HepG2 (cell line): Measurements from ENCODE around the gene PLPPR2. TPM values are rescaled to one million over a fixed set of nuclear protein-coding genes. Genes with fewer than 3 reads are reported as not detected.

Source experiments
- AGO2 ChIP-seq: fragments of 200-400 bp; formaldehyde crosslinking; optimal IDR thresholded peaks from 2 replicates; pipeline ENCODE3; 2017; ENCODE audit warnings: mild to moderate bottlenecking, low read depth, low read length, moderate library complexity
- EEA1 ChIP-seq: sonication (generic); formaldehyde crosslinking; IDR thresholded peaks from 2 replicates; pipeline ENCODE4 v1.5.1; 2020; ENCODE audit warnings: mild to moderate bottlenecking, missing genetic modification reagents, borderline replicate concordance
- EED ChIP-seq: sonication (generic); formaldehyde crosslinking; IDR thresholded peaks from 2 replicates; pipeline ENCODE4 v1.5.0; 2020; ENCODE audit warnings: mild to moderate bottlenecking, missing genetic modification reagents
- EHMT2 ChIP-seq: fragments of 200-600 bp; sonication (generic); IDR thresholded peaks from 2 replicates; pipeline ENCODE4 v1.7.0; 2017; ENCODE audit warnings: antibody characterized with exemption, low read depth, low read length, borderline replicate concordance
- HNRNPL ChIP-seq: fragments of 200-400 bp; formaldehyde crosslinking; IDR thresholded peaks from 2 replicates; pipeline ENCODE4 v1.6.1; 2017; ENCODE audit warnings: mild to moderate bottlenecking, low read depth, low read length
- RCOR2 ChIP-seq: IDR thresholded peaks from 2 replicates; pipeline ENCODE4 v1.6.1; 2016; ENCODE audit warnings: missing biosample characterization, missing genetic modification reagents
- SSRP1 ChIP-seq: IDR thresholded peaks from 2 replicates; pipeline ENCODE4 v1.6.1; 2016; ENCODE audit warnings: control low read depth
- STAG1 ChIP-seq: sonication (generic); formaldehyde crosslinking; IDR thresholded peaks from 2 replicates; pipeline ENCODE4 v1.4.0; 2020; ENCODE audit warnings: missing genetic modification reagents
- STAT5B ChIP-seq: sonication (generic); formaldehyde crosslinking; IDR thresholded peaks from 2 replicates; pipeline ENCODE4 v1.4.0; 2020; ENCODE audit warnings: missing genetic modification reagents
- TAF1 ChIP-seq: sonication (generic); formaldehyde crosslinking; IDR thresholded peaks from 2 replicates; pipeline ENCODE4 v1.4.0; 2020; ENCODE audit warnings: missing genetic modification reagents
- YEATS2 ChIP-seq: sonication (generic); formaldehyde crosslinking; IDR thresholded peaks from 2 replicates; pipeline ENCODE4 v1.4.0; 2020; ENCODE audit warnings: missing genetic modification reagents, borderline replicate concordance
- ZBTB42 ChIP-seq: sonication (generic); formaldehyde crosslinking; IDR thresholded peaks from 2 replicates; pipeline ENCODE4 v1.5.0; 2020; ENCODE audit warnings: mild to moderate bottlenecking, missing genetic modification reagents
- ZFP36L2 ChIP-seq: sonication (generic); formaldehyde crosslinking; IDR thresholded peaks from 2 replicates; pipeline ENCODE4 v1.4.0; 2020; ENCODE audit warnings: missing genetic modification reagents
- ZNF335 ChIP-seq: sonication (generic); formaldehyde crosslinking; IDR thresholded peaks from 2 replicates; pipeline ENCODE4 v1.4.0; 2020; ENCODE audit warnings: missing genetic modification reagents
- ZNF460 ChIP-seq: sonication (generic); formaldehyde crosslinking; IDR thresholded peaks from 2 replicates; pipeline ENCODE4 v1.5.1; 2020; ENCODE audit warnings: missing genetic modification reagents, mild to moderate bottlenecking, borderline replicate concordance
- ZNF775 ChIP-seq: sonication (generic); formaldehyde crosslinking; IDR thresholded peaks from 2 replicates; pipeline ENCODE4 v1.4.0; 2020; ENCODE audit warnings: missing genetic modification reagents, mild to moderate bottlenecking, moderate library complexity, borderline replicate concordance
- ZNF883 ChIP-seq: sonication (generic); formaldehyde crosslinking; IDR thresholded peaks from 2 replicates; pipeline ENCODE4 v1.5.1; 2020; ENCODE audit warnings: mild to moderate bottlenecking, missing genetic modification reagents; ENCODE audit errors: not compliant biosample characterization
- polyA plus RNA-seq, 8 experiments: library from polyadenylated mRNA; depleted of rRNA in 3 of 8; stranded (reverse) in 7 of 8; unstranded in 1 of 8; fragments of >200 nt; fragmentation: Illumina TruSeq in 4 of 8; extraction: Trizol in 4 of 8; gene quantifications; 2 replicates each; pipeline versions ENCODE4 v1.2.1 to v1.2.3, GENCODE V29; 2011 to 2016; ENCODE audit warnings: low read depth in 4 of 8, missing spikeins in 1 of 8, mixed read lengths in 1 of 8; ENCODE audit not compliant: insufficient read depth in 1 of 8
- total RNA-seq, 5 experiments: library from RNA; depleted of rRNA; stranded (reverse); fragments of >200 nt; fragmentation: Illumina TruSeq; extraction: Trizol; gene quantifications; 2 replicates each; pipeline ENCODE4 v1.2.3, GENCODE V29; 2016; ENCODE audit warnings: low read depth in 1 of 5
- TF ChIP-seq, protein P1 (sequence below): sonication (generic); formaldehyde crosslinking; IDR thresholded peaks from 2 replicates; pipeline ENCODE4 v1.4.0; 2020; ENCODE audit warnings: mild to moderate bottlenecking, missing genetic modification reagents
- TF ChIP-seq, protein P2 (sequence below): sonication (generic); formaldehyde crosslinking; IDR thresholded peaks from 2 replicates; pipeline ENCODE4 v1.8.1; 2023; ENCODE audit warnings: mild to moderate bottlenecking, missing genetic modification reagents, borderline replicate concordance
- TF ChIP-seq, protein P3 (sequence below): IDR thresholded peaks from 2 replicates; pipeline ENCODE4 v1.6.1; 2016; ENCODE audit warnings: low read depth, missing genetic modification reagents, missing compliant biosample characterization
- TF ChIP-seq, protein P4 (sequence below): sonication (generic); formaldehyde crosslinking; IDR thresholded peaks from 2 replicates; pipeline ENCODE4 v1.5.0; 2020; ENCODE audit warnings: missing genetic modification reagents, mild to moderate bottlenecking, borderline replicate concordance

The PLPPR2 gene
- total and polyA plus RNA-seq, 2 of the 13 experiments (the other 11 are each of a cell fraction or from before 2014, with no cell fraction given): 1.5 to 2.1 TPM

DNA sequence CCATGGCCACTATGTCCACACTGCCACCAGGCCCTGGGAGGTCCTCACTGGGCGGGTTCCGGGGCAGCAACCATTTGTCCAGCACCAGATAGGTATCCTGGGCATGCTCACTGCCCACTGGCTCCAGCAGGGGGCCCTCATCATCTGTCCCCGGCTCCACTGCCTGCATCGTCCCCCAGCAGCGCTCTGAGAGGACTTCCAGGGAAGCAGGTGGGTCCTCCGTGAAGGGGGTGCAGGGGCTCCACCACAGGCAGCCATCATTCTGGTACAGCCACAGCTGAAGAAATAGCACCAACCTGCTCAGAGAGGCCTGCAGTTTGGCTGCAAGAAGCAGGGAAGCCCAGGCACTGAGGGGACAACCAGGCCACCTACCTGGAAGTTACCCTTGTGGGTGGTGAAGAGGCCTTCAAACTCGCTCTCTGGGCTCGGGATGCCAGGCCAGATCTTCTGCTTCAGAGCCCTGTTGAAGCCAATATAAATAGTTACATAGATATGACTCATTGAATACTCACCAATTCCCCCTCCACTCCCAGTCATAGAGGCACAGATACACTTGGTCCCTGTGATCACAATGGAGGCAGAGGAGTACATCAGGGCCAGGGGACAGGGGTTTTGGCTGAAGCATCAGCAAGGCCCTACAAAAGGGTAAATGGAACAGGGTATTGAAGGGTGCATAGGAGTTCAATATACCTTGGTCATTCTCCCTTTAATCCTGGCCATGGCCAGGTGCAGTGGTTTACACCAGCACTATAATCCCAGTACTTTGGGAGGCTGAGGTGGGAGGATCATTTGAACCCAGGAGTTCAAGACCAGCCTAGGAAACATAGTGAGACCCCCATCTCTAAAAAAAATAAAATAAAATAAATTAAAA, 23.3 kb downstream of the PLPPR2 start (continued):
- TF ChIP-seq, protein P1, sequence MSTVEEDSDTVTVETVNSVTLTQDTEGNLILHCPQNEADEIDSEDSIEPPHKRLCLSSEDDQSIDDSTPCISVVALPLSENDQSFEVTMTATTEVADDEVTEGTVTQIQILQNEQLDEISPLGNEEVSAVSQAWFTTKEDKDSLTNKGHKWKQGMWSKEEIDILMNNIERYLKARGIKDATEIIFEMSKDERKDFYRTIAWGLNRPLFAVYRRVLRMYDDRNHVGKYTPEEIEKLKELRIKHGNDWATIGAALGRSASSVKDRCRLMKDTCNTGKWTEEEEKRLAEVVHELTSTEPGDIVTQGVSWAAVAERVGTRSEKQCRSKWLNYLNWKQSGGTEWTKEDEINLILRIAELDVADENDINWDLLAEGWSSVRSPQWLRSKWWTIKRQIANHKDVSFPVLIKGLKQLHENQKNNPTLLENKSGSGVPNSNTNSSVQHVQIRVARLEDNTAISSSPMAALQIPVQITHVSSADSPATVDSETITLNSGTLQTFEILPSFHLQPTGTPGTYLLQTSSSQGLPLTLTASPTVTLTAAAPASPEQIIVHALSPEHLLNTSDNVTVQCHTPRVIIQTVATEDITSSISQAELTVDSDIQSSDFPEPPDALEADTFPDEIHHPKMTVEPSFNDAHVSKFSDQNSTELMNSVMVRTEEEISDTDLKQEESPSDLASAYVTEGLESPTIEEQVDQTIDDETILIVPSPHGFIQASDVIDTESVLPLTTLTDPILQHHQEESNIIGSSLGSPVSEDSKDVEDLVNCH (CRISPR knock-in tag): no peak
- peak; percentile 41 for TF ChIP-seq AGO2
- TF ChIP-seq, protein P2, sequence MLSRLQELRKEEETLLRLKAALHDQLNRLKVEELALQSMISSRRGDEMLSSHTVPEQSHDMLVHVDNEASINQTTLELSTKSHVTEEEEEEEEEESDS (CRISPR knock-in tag): no peak
- TF ChIP-seq ZFP36L2: no peak
- no peak for TF ChIP-seq ZBTB42 (CRISPR knock-in tag)
- TF ChIP-seq EHMT2: no peak
- no peak for TF ChIP-seq RCOR2 (CRISPR knock-in tag)
- TF ChIP-seq, protein P3, sequence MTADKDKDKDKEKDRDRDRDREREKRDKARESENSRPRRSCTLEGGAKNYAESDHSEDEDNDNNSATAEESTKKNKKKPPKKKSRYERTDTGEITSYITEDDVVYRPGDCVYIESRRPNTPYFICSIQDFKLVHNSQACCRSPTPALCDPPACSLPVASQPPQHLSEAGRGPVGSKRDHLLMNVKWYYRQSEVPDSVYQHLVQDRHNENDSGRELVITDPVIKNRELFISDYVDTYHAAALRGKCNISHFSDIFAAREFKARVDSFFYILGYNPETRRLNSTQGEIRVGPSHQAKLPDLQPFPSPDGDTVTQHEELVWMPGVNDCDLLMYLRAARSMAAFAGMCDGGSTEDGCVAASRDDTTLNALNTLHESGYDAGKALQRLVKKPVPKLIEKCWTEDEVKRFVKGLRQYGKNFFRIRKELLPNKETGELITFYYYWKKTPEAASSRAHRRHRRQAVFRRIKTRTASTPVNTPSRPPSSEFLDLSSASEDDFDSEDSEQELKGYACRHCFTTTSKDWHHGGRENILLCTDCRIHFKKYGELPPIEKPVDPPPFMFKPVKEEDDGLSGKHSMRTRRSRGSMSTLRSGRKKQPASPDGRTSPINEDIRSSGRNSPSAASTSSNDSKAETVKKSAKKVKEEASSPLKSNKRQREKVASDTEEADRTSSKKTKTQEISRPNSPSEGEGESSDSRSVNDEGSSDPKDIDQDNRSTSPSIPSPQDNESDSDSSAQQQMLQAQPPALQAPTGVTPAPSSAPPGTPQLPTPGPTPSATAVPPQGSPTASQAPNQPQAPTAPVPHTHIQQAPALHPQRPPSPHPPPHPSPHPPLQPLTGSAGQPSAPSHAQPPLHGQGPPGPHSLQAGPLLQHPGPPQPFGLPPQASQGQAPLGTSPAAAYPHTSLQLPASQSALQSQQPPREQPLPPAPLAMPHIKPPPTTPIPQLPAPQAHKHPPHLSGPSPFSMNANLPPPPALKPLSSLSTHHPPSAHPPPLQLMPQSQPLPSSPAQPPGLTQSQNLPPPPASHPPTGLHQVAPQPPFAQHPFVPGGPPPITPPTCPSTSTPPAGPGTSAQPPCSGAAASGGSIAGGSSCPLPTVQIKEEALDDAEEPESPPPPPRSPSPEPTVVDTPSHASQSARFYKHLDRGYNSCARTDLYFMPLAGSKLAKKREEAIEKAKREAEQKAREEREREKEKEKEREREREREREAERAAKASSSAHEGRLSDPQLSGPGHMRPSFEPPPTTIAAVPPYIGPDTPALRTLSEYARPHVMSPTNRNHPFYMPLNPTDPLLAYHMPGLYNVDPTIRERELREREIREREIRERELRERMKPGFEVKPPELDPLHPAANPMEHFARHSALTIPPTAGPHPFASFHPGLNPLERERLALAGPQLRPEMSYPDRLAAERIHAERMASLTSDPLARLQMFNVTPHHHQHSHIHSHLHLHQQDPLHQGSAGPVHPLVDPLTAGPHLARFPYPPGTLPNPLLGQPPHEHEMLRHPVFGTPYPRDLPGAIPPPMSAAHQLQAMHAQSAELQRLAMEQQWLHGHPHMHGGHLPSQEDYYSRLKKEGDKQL: no peak
- no peak for TF ChIP-seq SSRP1
- peak; percentile 69 for TF ChIP-seq ZNF883 (CRISPR knock-in tag)
- TF ChIP-seq STAT5B (CRISPR knock-in tag): no peak
- TF ChIP-seq ZNF775 (CRISPR knock-in tag): no peak
- TF ChIP-seq EED: no peak
- peak; percentile 81 for TF ChIP-seq STAG1 (CRISPR knock-in tag)
- TF ChIP-seq TAF1 (CRISPR knock-in tag): 0 out of 2 replicates have a peak, but pooled peaks have one; percentile 10
- TF ChIP-seq HNRNPL: peak; percentile 62; the same call in 1 of the 2 replicates
- TF ChIP-seq, protein P4, sequence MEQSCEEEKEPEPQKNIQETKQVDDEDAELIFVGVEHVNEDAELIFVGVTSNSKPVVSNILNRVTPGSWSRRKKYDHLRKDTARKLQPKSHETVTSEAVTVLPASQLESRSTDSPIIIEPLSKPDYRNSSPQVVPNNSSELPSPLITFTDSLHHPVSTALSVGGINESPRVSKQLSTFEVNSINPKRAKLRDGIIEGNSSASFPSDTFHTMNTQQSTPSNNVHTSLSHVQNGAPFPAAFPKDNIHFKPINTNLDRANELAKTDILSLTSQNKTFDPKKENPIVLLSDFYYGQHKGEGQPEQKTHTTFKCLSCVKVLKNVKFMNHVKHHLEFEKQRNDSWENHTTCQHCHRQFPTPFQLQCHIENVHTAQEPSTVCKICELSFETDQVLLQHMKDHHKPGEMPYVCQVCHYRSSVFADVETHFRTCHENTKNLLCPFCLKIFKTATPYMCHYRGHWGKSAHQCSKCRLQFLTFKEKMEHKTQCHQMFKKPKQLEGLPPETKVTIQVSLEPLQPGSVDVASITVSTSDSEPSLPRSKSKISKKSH (CRISPR knock-in tag): no peak
- TF ChIP-seq EEA1 (CRISPR knock-in tag): no peak
- TF ChIP-seq ZNF460 (CRISPR knock-in tag): no peak
- no peak for TF ChIP-seq YEATS2 (CRISPR knock-in tag)
- TF ChIP-seq ZNF335: no peak
